HG02678 (cell line): ENCODE data around the gene NUMA1.

Experiments used
- ATAC-seq: cut with Tn5 transposase; IDR thresholded peaks from one replicate; pipeline ENCODE4 v1.9.1; 2021; ENCODE audit warnings: mild to moderate bottlenecking, moderate library complexity; ENCODE audit not compliant: unreplicated experiment

The NUMA1 gene

DNA sequence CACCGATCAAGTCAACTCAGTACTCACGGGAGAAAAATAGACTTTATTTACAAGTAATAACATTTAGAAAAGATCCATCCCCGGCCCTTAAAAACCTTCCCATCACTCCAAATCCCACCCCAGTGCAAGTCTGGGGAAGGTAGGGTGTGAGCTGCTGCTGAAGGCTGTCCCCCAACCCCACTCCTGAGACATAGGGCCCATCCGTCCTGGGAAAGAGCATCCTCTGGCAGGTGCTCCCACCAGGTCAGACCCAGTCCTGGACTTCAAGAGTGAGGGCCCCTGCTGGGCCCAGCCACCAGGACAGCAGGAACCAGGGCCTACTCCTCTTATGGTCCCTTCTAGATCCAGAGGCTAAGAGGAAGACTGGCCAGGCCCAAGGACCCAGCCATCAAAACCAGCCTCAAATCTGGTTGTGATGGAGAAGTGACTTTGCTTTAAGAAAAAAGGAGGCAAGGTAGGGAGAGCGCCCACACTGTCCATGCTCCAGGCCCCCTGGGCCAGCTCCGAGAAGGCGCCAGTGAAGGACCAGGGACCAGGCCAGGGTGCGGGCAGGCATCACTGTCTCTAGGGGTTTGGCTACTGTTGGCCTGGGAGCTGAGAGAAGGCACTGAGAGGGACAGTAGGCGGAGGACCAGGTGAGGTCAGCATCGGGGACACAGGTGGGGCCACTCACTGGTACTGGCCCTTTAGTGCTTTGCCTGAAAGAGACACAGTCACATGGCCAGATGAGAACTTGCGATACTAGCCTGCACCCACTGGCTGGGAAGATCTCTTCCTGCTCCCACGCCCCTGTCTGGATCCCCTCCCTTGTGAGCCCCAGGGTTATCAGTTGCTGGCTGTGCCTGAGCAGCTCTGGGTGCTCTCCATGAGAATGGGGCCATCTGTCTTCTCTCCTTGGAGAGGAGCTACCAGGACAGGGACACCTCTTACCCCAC is 77.2 kb downstream of the NUMA1 start:
- no peak for ATAC-seq

DNA sequence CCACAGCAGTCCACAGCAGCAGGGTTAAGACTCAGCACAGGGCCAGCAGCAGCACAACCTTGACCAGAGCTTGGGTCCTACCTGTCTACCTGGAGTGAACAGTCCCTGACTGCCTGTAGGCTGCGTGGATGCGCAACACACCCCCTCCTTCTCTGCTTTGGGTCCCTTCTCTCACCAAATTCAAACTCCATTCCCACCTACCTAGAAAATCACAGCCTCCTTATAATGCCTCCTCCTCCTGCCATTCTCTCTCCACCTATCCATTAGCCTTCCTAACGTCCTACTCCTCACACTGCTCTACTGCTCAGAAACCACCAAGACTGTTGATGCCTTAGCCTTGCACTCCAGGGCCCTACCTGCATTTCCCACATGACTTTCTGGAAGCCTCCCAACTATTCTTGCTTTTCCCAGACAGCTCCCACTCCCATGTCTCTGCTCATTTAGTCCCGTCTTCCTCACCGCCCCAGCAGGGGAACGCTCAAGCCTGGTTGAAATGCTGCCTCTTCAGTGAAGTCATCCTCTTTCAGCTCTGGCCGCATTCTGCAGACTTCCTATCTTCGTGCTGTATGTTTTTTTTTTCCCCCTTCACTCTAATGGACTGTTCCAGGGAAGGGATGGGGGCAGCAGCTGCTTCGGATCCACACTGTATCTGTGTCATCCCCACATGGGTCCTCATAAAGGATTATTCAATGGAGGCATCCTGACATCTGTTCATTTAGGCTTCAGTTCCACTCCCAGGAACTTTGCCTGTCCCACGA is 78.3 kb downstream of the NUMA1 start:
- no peak for ATAC-seq

DNA sequence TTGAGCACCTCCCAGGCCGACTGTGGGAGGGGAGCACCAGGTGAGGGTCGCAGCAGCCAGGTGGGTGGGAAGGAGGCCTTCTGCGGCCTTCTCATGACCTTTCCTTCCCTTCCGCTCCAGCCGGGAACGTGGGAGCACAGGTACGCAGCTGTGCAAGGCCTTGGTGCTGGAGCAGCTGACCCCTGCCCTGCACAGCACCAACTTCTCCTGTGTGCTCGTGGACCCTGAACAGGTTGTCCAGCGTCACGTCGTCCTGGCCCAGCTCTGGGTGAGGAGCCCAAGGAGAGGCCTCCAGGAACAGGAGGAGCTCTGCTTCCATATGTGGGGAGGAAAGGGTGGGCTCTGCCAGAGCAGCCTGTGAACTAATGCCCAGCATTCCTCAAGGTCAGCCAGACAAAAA is 79.1 kb downstream of the NUMA1 start:
- no peak for ATAC-seq

DNA sequence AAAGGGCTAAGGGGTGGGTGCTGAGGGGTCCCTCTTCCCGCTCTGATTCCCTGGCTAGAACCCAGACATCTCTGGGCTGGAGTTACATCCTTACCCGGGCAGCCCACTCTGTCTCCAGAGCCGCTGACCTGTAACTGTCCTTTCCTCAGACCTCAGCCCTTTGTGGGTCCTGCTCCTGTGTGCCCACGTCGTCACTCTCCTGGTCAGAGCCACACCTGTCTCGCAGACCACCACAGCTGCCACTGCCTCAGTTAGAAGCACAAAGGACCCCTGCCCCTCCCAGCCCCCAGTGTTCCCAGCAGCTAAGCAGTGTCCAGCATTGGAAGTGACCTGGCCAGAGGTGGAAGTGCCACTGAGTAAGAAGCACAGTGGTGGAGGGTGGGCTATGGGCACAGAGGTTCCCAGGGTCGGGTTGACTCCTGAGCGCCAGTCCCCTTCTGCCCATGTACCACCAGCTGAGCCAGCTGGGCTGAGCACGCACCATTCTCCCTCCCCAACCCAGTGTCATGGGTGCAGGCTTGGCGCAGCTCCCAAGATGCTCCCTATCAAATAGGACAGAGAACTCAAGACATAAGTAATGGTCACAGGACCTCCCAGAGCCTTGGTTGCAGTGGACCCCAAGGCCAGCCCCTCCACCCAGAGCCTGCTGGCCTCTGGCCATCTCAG is 80.0 kb downstream of the NUMA1 start:
- ATAC-seq: no peak

DNA sequence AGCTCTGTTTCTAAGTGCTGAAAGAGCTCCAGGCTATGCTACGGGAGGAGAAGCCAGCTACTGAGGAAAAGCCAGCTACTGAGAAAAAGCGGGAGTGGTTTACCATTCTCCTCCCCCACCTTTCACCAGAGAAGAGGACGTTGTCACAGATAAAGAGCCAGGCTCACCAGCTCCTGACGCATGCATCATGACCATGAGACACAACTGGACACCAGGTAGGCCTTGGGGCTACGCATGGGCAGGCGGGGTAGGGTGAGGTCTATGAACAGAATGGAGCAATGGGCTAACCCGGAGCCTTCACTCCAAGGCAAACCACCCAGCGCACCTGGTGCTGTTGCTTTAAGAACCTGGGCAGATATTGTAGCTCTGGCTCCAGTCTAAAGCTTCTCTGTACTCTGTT is 80.5 kb downstream of the NUMA1 start:
- ATAC-seq: no peak

DNA sequence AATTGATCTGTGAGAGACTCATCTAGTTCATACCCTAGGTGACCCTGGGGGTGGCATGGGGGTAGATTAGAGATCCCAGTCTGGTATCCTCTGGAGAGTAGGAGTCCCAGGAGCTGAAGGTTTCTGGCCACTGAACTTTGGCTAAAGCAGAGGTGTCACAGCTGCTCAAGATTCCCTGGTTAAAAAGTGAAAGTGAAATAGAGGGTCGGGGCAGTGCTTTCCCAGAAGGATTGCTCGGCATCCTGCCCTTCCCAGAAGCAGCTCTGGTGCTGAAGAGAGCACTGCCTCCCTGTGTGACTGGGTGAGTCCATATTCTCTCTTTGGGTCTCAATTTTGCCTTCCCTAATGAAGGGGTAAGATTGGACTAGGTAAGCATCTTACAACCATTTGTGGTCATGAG is 81.0 kb downstream of the NUMA1 start:
- ATAC-seq: no peak

DNA sequence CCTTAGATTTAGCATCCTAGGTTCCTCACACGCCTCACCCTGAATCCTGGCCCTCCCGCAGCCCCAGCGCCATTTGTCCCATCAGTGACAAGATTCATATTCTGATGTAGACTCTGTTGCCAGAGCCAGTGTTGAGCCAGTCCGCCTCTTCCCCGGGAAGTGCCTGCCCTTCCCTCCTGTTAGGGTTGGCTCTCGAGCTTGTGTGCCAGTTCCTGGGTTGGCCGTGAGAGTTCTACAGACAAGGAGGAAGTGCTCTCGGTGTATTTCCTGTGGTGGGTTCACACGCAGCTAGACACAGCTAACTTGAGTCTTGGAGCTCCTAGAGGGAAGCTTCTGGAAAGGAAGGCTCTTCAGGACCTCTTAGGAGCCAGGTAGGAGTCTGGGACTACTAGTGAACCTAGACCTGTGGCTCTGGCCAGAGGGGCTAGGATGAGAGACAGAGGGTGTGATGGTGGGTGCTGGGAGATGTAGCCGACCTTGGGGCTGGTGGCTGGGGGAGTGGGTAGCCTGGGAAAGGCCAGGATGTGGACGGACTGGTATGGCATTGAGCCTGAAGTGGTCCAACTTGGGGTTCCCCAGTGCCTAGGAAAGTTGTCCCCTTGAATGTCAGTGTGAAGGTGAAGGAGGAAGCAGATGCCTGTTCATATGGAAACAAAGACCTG is 81.6 kb downstream of the NUMA1 start, which contains the start of gene IL18BP:
Gene IL18BP (plus strand): TSS at position 261 of the 662 bp plus-strand sequence. CDS start 1,076 bp downstream, outside the sequence.
- ATAC-seq: peak; percentile 46

DNA sequence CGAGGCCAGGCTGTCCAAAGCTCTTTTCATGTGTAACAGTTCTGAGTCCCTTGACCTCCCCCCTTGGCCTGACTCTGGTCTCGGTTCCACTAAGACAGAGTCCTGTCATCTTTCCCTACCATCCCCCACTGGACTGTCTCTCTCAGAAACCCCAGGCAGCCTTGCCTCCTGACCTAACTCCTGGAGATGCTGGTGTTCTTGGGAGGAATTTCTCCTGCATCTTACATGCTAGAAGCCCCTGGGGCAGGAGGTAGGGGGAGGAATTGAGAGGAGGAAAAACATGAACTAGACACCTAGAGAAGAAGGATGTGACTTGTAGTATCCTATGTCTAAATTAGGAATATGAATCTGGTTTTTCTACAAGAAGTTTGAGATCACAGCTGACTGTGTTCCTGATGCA is 82.3 kb downstream of the NUMA1 start:
- no peak for ATAC-seq

DNA sequence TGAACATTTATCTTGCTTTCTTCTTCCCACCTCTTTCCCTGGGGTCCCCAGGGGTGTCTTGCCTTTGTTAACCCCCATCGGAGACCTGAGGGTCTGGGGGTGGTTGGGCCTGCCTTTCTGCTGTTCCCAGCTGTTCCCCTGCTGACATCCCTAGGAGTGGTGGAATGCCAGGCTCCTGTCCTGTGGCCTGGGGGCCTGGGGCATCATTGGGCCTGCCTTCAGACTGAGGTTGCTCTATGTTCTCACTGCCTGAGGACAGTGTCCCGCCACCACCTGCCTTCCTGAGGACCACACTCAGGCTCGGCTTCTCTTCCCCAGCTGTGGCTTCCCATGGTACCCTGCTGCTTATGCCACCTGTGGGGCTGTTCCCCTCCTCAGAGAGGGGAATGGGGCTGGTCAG is 82.7 kb downstream of the NUMA1 start:
- ATAC-seq: no peak

DNA sequence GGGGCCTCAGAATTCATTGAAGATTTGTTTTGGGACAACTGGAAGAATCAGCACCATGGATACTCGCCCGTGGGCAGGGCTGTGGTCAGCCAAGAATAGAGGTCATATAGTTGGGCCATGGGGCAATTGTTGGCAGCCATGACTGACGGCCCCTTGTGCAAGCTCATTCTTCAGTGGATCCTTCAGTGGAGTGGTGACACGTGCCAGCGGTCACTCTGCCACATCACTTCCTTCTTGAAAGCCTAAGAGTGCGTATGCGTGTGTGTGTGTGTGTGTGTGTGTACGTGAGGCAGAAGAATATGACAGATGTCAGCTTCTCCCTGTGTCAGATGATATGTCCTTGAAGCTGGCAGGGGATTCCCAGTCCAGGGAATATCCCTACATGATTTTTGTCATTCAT is 83.4 kb downstream of the NUMA1 start:
- no peak for ATAC-seq

DNA sequence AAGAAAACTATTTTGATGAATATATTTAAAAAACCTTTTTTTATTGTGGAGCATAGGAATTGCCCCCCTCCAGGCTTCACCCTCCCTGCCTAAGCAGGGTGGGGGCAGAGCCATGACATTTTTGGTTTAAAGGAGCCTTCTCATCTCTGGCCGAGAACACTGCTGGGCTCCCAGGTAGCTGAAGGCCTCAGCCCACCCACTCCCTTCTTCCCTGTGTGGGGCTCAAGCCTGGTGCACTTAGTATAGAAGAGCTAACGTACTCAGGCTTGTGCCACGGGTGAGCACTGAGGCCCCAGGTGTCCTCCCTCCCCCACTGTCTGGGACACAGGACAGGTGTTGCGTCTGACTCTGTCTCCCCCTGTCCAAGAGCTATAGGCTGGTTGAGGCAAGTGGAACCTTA is 83.8 kb downstream of the NUMA1 start:
- no peak for ATAC-seq

DNA sequence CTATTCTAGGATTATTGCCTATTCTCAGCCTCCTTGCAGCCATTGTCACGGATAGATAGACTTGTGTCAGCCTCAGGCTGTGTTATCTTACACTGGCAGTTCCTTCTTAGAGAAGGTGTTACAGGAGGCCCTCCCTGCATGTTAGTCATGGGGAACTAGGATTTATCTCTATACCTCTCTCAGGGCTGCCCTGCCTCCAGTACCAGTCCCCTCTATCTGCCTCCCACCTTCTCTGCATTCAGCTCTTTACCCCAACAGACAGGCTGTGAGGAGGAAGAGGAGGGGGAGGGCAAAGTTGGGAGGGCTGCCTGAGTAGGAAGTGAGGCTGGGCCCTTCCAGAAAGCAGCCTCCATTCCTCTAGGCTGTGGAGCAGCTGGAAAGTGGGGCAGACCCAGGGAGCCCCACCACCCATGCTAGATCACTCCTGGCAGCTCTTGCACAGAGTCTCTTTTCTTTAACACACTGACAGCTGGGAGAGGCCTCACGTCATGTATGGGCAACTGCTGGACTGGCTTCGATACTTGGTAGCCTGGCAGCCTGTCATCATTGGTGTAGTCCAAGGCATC is 84.5 kb downstream of the NUMA1 start:
- no peak for ATAC-seq

DNA sequence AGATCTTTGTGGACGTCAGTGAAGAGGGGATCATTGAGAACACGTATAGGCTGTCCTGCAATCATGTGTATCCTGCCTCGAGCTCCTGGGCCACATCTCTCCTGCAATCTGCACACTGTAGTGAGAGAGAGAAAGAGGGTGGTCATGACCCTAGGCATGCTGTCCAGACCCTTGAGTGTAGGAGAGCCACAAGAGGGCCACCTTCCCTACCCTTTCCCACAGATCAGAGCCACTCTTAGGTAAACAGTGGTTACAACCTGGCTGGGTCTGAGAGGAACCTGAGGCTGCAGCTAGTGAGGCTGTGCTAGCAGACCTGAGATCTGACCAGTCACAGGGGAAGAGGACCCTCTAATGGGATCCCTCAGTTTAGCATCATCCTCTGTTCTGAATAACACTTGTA is 85.6 kb downstream of the NUMA1 start:
- no peak for ATAC-seq

DNA sequence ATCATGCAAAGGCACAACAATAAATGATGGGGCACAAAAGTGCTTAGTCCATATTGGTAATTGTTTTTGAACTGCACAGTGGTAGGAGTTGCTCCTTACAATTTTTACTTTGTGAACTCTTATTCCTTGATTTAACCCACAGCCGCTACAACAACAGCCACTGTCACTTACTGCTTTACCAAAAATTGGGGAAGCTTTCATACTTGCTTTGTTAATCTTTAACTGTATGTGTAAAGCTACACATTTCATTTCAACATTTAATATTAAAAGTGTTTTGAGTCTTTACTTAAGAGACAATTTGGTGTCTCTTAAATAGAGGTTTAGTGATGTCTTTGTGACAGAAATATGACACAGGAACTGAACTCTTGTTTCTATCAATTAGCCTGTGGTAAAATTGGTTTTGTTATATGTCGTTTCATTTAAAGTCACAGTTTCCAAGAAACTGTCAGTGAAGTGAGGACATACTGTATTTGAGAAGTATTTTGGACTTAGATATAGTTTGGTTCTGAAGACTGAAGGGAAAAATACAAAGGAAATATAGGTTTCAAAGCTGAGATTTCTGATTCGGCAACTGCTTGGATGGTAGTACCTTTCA is 88.1 kb downstream of the NUMA1 start:
- ATAC-seq: no peak

DNA sequence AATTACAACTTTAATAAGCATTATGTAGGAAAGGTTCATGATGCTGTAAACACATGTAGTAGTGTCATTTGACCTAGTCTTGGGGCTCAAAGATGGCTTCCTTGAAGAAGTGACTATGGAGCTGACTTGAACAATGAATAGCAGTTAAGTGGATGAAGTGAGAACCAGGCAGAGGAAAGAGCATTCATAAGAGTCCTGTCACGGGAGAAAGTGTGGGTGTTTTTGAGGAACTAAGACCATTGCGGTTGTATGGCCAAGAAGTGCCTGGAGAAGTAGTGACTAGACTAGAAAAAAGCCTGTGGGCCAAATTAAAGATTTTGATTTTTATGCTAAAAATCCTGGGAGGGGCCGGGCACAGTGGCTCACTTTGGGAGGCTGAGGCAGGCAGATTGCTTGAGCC is 88.8 kb downstream of the NUMA1 start:
- ATAC-seq: peak; percentile 72

DNA sequence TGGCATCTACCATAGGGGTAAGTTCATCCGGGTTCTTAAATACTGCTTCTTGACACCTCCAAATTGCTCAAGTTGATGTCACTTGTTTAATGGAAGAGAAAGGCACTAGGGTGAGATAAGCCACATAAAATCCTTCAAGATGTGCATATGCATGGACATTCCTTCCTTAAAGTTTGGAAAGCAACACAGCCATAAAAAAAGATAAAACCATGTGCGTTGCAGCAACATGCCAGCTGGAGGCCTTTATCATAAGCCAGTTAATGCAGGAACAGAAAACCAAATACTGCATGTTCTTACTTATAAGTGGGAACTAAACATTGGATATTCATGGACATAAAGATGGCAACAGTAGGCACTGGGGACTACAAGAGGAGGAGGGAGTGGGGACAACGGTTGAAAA is 89.6 kb downstream of the NUMA1 start:
- ATAC-seq: no peak

DNA sequence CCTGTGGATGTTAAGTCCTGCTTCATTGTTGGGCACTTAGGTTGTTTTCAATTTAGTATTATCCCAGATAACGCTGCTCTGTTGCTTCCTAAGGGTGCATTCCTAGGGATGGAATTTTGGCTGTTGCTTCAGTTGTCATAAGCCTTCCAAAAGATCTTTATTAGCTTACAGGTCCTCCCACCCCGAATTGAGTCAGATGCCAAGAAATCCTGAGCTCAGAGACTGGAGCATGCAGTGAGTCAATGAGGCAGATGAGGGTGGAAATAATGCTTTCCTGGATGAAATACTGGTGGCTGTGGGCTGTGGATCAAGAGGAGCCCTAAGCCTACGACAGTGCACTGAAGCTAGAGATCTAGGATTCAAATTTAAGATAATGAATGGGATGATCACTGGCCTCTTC is 92.3 kb downstream of the NUMA1 start:
- ATAC-seq: no peak

DNA sequence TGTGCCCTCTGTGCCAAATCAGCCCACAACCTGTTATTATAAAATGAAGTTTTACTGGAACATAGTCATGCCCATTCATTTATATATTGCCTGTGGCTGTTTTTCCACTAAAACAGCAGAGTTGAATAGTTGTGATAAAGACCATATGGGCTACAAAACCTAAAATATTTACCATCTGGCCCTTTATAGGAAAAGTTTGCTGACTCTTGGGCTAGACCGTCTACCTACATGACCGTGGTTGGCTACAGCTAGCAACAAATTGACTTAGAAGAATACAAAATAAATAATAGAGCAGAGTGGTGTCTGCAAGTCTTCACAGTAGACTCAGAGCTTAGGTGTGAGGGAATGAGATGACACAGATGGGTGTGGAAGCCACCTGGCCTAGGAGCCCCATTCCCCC is 92.8 kb downstream of the NUMA1 start:
- no peak for ATAC-seq

DNA sequence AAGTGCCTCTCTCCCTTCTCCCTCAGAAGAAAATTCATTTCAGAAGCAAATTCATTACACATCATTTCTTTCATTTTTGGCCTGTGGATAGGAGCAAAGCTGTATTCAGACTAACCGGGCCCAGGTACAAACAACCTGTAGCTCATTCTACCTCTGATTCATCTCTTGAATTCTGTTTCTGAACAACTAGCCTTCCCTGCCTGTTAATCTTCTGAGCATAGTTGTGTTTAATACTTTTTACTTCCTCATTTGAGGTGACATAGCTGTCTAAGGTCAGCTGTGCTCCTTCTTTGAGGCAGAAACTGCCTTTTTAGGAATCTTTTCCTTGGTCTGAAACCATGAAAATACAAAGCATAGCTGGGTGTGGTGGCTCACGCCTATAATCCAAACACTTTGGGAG is 94.2 kb downstream of the NUMA1 start:
- ATAC-seq: no peak

DNA sequence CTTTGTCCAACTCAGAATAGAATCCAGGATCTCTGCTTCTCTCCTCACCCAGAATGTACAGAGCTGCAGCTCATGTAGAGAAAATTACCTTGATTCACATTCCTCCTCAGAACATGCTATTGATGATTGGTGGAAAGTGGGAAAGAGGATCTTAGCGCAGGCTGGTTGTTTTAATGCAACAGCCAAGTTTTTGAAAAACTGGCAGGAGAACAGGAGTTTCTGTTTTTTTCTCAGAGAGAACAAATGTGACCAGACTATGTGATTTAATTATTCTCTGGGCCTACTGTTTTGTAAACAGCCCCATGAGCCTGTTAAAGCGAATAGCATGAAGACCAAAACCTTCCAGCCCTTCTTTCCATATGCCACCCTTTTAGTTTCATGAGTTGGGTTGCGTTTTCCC is 100.7 kb downstream of the NUMA1 start:
- no peak for ATAC-seq
